GM23338 (cell line): ENCODE results near the gene NAA16. TPM values are rescaled to one million over a fixed set of nuclear protein-coding genes. Genes with fewer than 3 reads are reported as not detected.

Experiments
- ATAC-seq: fragments of 200-7000 bp; cut with Tn5 transposase; 3 replicates; pipeline ENCODE4 v1.9.1; 2020
- DNase-seq: peaks from one replicate; pipeline ENCODE4 v3.0.0-alpha.2; 2015; ENCODE audit warnings: low spot score
- H2AFZ ChIP-seq: fragments of 200-600 bp; sonication (generic); 2 replicates; pipeline ENCODE4 v1.8.0; 2016; ENCODE audit warnings: antibody characterized with exemption, mild to moderate bottlenecking, moderate library complexity
- H3F3A ChIP-seq: fragments of 200-600 bp; sonication (generic); replicated peaks from 2 replicates; pipeline ENCODE4 v1.8.0; 2017; ENCODE audit warnings: antibody characterized with exemption, mixed run types, low read depth
- H3K27ac ChIP-seq: fragments of 200-600 bp; sonication (generic); 2 replicates; pipeline ENCODE4 v1.6.1; 2016; ENCODE audit warnings: low read depth
- H3K27me3 ChIP-seq: fragments of 200-600 bp; sonication (generic); 2 replicates; pipeline ENCODE4 v1.8.0; 2016; ENCODE audit warnings: mild to moderate bottlenecking, mixed run types, moderate library complexity; ENCODE audit not compliant: insufficient read depth
- H3K36me3 ChIP-seq: fragments of 200-600 bp; sonication (generic); 2 replicates; pipeline ENCODE4 v1.8.0; 2016; ENCODE audit warnings: mild to moderate bottlenecking; ENCODE audit not compliant: insufficient read depth
- H3K4me1 ChIP-seq: fragments of 200-600 bp; sonication (generic); 2 replicates; pipeline ENCODE4 v1.8.0; 2016; ENCODE audit warnings: mild to moderate bottlenecking, moderate library complexity; ENCODE audit not compliant: insufficient read depth
- H3K4me2 ChIP-seq: fragments of 200-600 bp; sonication (generic); 2 replicates; pipeline ENCODE4 v1.7.1; 2017; ENCODE audit warnings: mixed run types
- H3K4me3 ChIP-seq: fragments of 200-600 bp; sonication (generic); 2 replicates; pipeline ENCODE4 v1.6.1; 2016; ENCODE audit warnings: mixed run types
- H3K79me2 ChIP-seq: fragments of 200-600 bp; sonication (generic); replicated peaks from 2 replicates; pipeline ENCODE4 v1.8.0; 2017; ENCODE audit warnings: mild to moderate bottlenecking; ENCODE audit not compliant: insufficient read depth
- H3K9me2 ChIP-seq: fragments of 200-600 bp; sonication (generic); 2 replicates; pipeline ENCODE4 v1.8.0; 2017; ENCODE audit not compliant: insufficient read depth
- H4K20me1 ChIP-seq: fragments of 200-600 bp; sonication (generic); replicated peaks from 2 replicates; pipeline ENCODE4 v1.8.0; 2017; ENCODE audit warnings: mild to moderate bottlenecking; ENCODE audit not compliant: insufficient read depth
- H3K27ac Mint-ChIP-seq: 2 replicates; pipeline ENCODE4 v1.8.0; 2020; ENCODE audit warnings: inconsistent platforms, mild to moderate bottlenecking, moderate library complexity, mixed read lengths
- H3K27me3 Mint-ChIP-seq: 3 replicates; pipeline ENCODE4 v1.8.0; 2022; ENCODE audit warnings: low read depth, mild to moderate bottlenecking, moderate library complexity, mixed read lengths, inconsistent platforms; ENCODE audit not compliant: insufficient read depth, poor library complexity
- H3K36me3 Mint-ChIP-seq: 3 replicates; pipeline ENCODE4 v1.8.0; 2021; ENCODE audit warnings: low read depth, mild to moderate bottlenecking, inconsistent platforms, moderate library complexity, mixed read lengths
- H3K4me1 Mint-ChIP-seq: 3 replicates; pipeline ENCODE4 v1.8.0; 2020; ENCODE audit warnings: mild to moderate bottlenecking, inconsistent platforms, mixed read lengths
- H3K4me3 Mint-ChIP-seq: 3 replicates; pipeline ENCODE4 v1.8.0; 2021; ENCODE audit warnings: moderate library complexity, mild to moderate bottlenecking, inconsistent platforms, mixed read lengths
- H3K9me3 Mint-ChIP-seq: 3 replicates; pipeline ENCODE4 v1.8.0; 2020; ENCODE audit warnings: moderate library complexity, mild to moderate bottlenecking, inconsistent platforms, mixed read lengths
- CREB1 ChIP-seq: fragments of 250-450 bp; sonication (Bioruptor Pico); IDR thresholded peaks from 2 replicates; pipeline ENCODE4 v1.5.0; 2020; ENCODE audit warnings: low read depth, mild to moderate bottlenecking, moderate library complexity
- CTCF ChIP-seq, 2 experiments: fragments of 200-600 bp in 1 of 2; sonication (generic) in 1 of 2; conservative IDR thresholded peaks; 2 replicates each; pipeline versions ENCODE4 v1.5.1 to v1.6.1; 2016 to 2017; ENCODE audit warnings: antibody characterized with exemption in 2 of 2, low read depth in 2 of 2, mild to moderate bottlenecking in 2 of 2, moderate library complexity in 1 of 2
- EZH2 ChIP-seq: fragments of 200-600 bp; sonication (generic); IDR thresholded peaks from one replicate; pipeline ENCODE4 v1.8.0; 2017; ENCODE audit warnings: antibody characterized with exemption, mild to moderate bottlenecking, low read depth; ENCODE audit not compliant: unreplicated experiment
- EZH2phosphoT487 ChIP-seq: fragments of 200-600 bp; sonication (generic); IDR thresholded peaks from one replicate; pipeline ENCODE4 v1.8.1; 2018; ENCODE audit warnings: antibody characterized with exemption; ENCODE audit not compliant: unreplicated experiment
- JUNB ChIP-seq: IDR thresholded peaks from one replicate; pipeline ENCODE4 v1.6.1; 2016; ENCODE audit warnings: antibody characterized with exemption; ENCODE audit not compliant: unreplicated experiment
- NANOG ChIP-seq: IDR thresholded peaks from 2 replicates; pipeline ENCODE4 v1.6.1; 2016; ENCODE audit warnings: antibody characterized with exemption, borderline replicate concordance
- POLR2AphosphoS5 ChIP-seq: IDR thresholded peaks from 2 replicates; pipeline ENCODE4 v1.6.1; 2016; ENCODE audit warnings: antibody characterized with exemption, low read depth
- STAT1 ChIP-seq: IDR thresholded peaks from one replicate; pipeline ENCODE4 v1.6.1; 2016; ENCODE audit warnings: antibody characterized with exemption; ENCODE audit not compliant: unreplicated experiment
- ZNF114 ChIP-seq: fragments of 250-450 bp; sonication (Bioruptor Pico); IDR thresholded peaks from 2 replicates; pipeline ENCODE4 v1.5.0; 2020; ENCODE audit warnings: mild to moderate bottlenecking, moderate library complexity
- ZNF331 ChIP-seq: fragments of 250-450 bp; sonication (Bioruptor Pico); IDR thresholded peaks from 2 replicates; pipeline ENCODE4 v1.5.0; 2020; ENCODE audit warnings: low read depth, mild to moderate bottlenecking, moderate library complexity
- polyA plus RNA-seq: library from polyadenylated mRNA; unstranded; fragments of >200 nt; fragmentation: Nextera tagmentation; extraction: Ambion mirVana; gene quantifications from 2 replicates; pipeline ENCODE4 v1.2.1, GENCODE V29; 2016
- total RNA-seq: library from RNA; depleted of rRNA; stranded (reverse); fragments of >200 nt; shearing (Covaris generic); gene quantifications from 2 replicates; pipeline ENCODE4 v1.2.3, GENCODE V29; 2014
- TF ChIP-seq, protein P1 (sequence below): fragments of 250-450 bp; sonication (Bioruptor Pico); IDR thresholded peaks from 2 replicates; pipeline ENCODE4 v1.5.0; 2020; ENCODE audit warnings: mild to moderate bottlenecking, moderate library complexity
- TF ChIP-seq, protein P2 (sequence below): IDR thresholded peaks from one replicate; pipeline ENCODE4 v1.6.1; 2018; ENCODE audit warnings: antibody characterized with exemption; ENCODE audit not compliant: unreplicated experiment
- TF ChIP-seq, protein P3 (sequence below): IDR thresholded peaks from 2 replicates; pipeline ENCODE4 v1.6.1; 2016; ENCODE audit warnings: antibody characterized with exemption

The NAA16 gene
- total and polyA plus RNA-seq, 2 experiments from 2014 or later = 42.3 to 51.7 TPM

DNA sequence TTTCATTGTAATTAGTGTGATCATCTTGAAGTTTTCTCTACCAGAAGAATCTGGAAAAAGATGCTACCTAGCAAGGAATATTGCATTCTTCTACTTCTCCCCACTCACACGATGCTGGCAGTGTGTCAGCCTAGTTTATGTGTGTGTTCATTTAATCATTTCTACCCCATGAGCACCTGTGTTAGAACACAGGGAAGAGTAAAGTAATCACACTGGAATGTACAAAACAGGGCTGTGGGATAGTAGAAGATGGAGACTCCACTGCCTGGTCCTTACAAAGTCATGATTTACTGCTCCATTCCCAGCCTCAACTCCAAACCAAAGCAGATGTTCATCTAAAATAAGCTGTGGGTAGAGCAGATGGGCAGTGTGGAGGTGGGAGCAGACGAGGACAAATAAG is 98.5 kb downstream of the NAA16 start:
- DNase-seq = no peak
- Histone ChIP-seq H3K27me3 (no peaks in the 10 kb centered on the region), H3K4me1 (no peaks in the 10 kb centered on the region), H4K20me1 (no peaks in the 10 kb centered on the region), H3F3A (no peaks in the 10 kb centered on the region), H3K79me2 (no peaks in the 10 kb centered on the region), H3K36me3 (no peaks in the 10 kb centered on the region), H3K9me2 (no peaks in the 10 kb centered on the region), H3K4me2 (no peak overlapping the region), H3K4me3 (no peak overlapping the region), H2AFZ (no peak overlapping the region), H3K27ac (no peak overlapping the region)
- H3K36me3 Mint-ChIP-seq = no peaks in the 10 kb centered on the region
- no peaks in the 10 kb centered on the region for H3K27me3 Mint-ChIP-seq
- no peaks in the 10 kb centered on the region for H3K9me3 Mint-ChIP-seq
- H3K27ac Mint-ChIP-seq = no peak overlapping the region
- H3K4me3 Mint-ChIP-seq = no peak overlapping the region
- peaks cover 4% of the 10 kb centered on the region; the same call in 1 of the 3 replicates for H3K4me1 Mint-ChIP-seq
- no peak for ATAC-seq
- TF ChIP-seq POLR2AphosphoS5 (no peak), ZNF114 (CRISPR knock-in tag) (no peak), CREB1 (CRISPR knock-in tag) (no peak), EZH2 (no peak), EZH2phosphoT487 (no peak), JUNB (no peak), NANOG (no peak), CTCF (conservative IDR thresholded peaks at IDR 0.05; ENCODE audit: low read depth in 2 of 2) (no peak), ZNF331 (CRISPR knock-in tag) (no peak), STAT1 (no peak)
- TF ChIP-seq, protein P1, sequence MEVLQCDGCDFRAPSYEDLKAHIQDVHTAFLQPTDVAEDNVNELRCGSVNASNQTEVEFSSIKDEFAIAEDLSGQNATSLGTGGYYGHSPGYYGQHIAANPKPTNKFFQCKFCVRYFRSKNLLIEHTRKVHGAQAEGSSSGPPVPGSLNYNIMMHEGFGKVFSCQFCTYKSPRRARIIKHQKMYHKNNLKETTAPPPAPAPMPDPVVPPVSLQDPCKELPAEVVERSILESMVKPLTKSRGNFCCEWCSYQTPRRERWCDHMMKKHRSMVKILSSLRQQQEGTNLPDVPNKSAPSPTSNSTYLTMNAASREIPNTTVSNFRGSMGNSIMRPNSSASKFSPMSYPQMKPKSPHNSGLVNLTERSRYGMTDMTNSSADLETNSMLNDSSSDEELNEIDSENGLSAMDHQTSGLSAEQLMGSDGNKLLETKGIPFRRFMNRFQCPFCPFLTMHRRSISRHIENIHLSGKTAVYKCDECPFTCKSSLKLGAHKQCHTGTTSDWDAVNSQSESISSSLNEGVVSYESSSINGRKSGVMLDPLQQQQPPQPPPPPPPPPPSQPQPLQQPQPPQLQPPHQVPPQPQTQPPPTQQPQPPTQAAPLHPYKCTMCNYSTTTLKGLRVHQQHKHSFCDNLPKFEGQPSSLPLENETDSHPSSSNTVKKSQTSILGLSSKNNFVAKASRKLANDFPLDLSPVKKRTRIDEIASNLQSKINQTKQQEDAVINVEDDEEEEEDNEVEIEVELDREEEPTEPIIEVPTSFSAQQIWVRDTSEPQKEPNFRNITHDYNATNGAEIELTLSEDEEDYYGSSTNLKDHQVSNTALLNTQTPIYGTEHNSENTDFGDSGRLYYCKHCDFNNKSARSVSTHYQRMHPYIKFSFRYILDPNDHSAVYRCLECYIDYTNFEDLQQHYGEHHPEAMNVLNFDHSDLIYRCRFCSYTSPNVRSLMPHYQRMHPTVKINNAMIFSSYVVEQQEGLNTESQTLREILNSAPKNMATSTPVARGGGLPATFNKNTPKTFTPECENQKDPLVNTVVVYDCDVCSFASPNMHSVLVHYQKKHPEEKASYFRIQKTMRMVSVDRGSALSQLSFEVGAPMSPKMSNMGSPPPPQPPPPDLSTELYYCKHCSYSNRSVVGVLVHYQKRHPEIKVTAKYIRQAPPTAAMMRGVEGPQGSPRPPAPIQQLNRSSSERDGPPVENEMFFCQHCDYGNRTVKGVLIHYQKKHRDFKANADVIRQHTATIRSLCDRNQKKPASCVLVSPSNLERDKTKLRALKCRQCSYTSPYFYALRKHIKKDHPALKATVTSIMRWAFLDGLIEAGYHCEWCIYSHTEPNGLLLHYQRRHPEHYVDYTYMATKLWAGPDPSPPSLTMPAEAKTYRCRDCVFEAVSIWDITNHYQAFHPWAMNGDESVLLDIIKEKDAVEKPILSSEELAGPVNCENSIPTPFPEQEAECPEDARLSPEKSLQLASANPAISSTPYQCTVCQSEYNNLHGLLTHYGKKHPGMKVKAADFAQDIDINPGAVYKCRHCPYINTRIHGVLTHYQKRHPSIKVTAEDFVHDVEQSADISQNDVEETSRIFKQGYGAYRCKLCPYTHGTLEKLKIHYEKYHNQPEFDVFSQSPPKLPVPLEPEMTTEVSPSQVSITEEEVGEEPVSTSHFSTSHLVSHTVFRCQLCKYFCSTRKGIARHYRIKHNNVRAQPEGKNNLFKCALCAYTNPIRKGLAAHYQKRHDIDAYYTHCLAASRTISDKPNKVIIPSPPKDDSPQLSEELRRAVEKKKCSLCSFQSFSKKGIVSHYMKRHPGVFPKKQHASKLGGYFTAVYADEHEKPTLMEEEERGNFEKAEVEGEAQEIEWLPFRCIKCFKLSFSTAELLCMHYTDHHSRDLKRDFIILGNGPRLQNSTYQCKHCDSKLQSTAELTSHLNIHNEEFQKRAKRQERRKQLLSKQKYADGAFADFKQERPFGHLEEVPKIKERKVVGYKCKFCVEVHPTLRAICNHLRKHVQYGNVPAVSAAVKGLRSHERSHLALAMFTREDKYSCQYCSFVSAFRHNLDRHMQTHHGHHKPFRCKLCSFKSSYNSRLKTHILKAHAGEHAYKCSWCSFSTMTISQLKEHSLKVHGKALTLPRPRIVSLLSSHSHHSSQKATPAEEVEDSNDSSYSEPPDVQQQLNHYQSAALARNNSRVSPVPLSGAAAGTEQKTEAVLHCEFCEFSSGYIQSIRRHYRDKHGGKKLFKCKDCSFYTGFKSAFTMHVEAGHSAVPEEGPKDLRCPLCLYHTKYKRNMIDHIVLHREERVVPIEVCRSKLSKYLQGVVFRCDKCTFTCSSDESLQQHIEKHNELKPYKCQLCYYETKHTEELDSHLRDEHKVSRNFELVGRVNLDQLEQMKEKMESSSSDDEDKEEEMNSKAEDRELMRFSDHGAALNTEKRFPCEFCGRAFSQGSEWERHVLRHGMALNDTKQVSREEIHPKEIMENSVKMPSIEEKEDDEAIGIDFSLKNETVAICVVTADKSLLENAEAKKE (CRISPR knock-in tag) = no peak
- TF ChIP-seq, protein P2, sequence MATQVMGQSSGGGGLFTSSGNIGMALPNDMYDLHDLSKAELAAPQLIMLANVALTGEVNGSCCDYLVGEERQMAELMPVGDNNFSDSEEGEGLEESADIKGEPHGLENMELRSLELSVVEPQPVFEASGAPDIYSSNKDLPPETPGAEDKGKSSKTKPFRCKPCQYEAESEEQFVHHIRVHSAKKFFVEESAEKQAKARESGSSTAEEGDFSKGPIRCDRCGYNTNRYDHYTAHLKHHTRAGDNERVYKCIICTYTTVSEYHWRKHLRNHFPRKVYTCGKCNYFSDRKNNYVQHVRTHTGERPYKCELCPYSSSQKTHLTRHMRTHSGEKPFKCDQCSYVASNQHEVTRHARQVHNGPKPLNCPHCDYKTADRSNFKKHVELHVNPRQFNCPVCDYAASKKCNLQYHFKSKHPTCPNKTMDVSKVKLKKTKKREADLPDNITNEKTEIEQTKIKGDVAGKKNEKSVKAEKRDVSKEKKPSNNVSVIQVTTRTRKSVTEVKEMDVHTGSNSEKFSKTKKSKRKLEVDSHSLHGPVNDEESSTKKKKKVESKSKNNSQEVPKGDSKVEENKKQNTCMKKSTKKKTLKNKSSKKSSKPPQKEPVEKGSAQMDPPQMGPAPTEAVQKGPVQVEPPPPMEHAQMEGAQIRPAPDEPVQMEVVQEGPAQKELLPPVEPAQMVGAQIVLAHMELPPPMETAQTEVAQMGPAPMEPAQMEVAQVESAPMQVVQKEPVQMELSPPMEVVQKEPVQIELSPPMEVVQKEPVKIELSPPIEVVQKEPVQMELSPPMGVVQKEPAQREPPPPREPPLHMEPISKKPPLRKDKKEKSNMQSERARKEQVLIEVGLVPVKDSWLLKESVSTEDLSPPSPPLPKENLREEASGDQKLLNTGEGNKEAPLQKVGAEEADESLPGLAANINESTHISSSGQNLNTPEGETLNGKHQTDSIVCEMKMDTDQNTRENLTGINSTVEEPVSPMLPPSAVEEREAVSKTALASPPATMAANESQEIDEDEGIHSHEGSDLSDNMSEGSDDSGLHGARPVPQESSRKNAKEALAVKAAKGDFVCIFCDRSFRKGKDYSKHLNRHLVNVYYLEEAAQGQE = no peak
- TF ChIP-seq, protein P3, sequence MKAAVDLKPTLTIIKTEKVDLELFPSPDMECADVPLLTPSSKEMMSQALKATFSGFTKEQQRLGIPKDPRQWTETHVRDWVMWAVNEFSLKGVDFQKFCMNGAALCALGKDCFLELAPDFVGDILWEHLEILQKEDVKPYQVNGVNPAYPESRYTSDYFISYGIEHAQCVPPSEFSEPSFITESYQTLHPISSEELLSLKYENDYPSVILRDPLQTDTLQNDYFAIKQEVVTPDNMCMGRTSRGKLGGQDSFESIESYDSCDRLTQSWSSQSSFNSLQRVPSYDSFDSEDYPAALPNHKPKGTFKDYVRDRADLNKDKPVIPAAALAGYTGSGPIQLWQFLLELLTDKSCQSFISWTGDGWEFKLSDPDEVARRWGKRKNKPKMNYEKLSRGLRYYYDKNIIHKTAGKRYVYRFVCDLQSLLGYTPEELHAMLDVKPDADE = no peak
